Measurements from ENCODE around the gene DACH2. TPM values are rescaled to one million over a fixed set of nuclear protein-coding genes. Genes with fewer than 3 reads are reported as not detected.

The DACH2 gene
- total RNA-seq, 1 donor from 2014 or later = 0.26 TPM

DNA sequence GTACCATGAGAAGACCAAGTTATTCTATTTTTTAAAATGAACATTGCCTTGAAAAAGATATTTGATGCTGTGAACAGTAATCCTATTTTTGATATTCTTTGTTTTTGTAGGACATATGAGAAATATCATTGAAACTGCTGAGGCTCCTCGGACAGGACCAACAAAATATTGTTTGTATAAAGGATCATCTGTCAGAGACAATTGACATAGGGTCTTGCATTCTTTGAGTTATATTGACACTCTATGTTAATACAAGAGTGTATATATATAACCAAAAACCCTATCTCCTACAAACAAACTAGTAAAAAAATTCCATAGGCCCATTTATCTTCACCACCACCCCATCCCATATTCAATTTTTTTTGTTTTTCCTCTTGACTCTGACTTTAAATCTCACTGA, 222.7 kb downstream of the DACH2 start:
- no peak for FAIRE-seq
- no peak for DNase-seq (ENCODE audit: low read depth)
- TF ChIP-seq, protein P1, sequence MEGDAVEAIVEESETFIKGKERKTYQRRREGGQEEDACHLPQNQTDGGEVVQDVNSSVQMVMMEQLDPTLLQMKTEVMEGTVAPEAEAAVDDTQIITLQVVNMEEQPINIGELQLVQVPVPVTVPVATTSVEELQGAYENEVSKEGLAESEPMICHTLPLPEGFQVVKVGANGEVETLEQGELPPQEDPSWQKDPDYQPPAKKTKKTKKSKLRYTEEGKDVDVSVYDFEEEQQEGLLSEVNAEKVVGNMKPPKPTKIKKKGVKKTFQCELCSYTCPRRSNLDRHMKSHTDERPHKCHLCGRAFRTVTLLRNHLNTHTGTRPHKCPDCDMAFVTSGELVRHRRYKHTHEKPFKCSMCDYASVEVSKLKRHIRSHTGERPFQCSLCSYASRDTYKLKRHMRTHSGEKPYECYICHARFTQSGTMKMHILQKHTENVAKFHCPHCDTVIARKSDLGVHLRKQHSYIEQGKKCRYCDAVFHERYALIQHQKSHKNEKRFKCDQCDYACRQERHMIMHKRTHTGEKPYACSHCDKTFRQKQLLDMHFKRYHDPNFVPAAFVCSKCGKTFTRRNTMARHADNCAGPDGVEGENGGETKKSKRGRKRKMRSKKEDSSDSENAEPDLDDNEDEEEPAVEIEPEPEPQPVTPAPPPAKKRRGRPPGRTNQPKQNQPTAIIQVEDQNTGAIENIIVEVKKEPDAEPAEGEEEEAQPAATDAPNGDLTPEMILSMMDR (IDR thresholded peaks at IDR 0.05; ENCODE audit: insufficient read depth, low read length, severe bottlenecking) = no peak
- no peaks in the 10 kb centered on the region for H3K36me3 ChIP-seq (ENCODE audit: control insufficient read depth, insufficient read depth, low read length)
- H3K4me3 ChIP-seq (ENCODE audit: low read depth, low read length) = no peak overlapping the region
- no peaks in the 10 kb centered on the region for H3K27me3 ChIP-seq (ENCODE audit: control insufficient read depth, insufficient read depth, low read length)

DNA sequence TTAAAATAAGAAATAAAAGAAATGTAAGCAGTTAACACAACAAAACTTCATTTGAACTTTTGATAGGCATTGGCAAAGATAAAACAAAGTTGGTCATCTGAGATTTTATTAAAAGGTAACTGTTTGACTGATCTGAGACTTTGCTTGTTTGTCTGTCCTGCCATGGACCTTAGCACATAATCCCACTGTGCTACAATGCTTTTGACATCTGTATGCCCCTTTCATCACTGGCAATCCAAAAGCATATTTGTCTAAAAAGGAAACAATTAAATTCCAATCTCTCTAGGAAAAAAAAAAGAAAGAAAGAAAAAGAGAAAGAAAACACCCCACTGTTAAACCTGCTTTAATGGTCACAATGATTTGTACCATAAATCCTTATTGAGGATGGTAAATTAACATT, 231.0 kb downstream of the DACH2 start:
- no peaks in the 10 kb centered on the region for H3K27me3 ChIP-seq (ENCODE audit: control insufficient read depth, insufficient read depth, low read length)
- H3K36me3 ChIP-seq (ENCODE audit: control insufficient read depth, insufficient read depth, low read length) = no peaks in the 10 kb centered on the region
- FAIRE-seq (no peak), DNase-seq (ENCODE audit: low read depth) (no peak)
- TF ChIP-seq, protein P1 (IDR thresholded peaks at IDR 0.05; ENCODE audit: insufficient read depth, low read length, severe bottlenecking) = no peak
- H3K4me3 ChIP-seq (ENCODE audit: low read depth, low read length) = no peak overlapping the region

DNA sequence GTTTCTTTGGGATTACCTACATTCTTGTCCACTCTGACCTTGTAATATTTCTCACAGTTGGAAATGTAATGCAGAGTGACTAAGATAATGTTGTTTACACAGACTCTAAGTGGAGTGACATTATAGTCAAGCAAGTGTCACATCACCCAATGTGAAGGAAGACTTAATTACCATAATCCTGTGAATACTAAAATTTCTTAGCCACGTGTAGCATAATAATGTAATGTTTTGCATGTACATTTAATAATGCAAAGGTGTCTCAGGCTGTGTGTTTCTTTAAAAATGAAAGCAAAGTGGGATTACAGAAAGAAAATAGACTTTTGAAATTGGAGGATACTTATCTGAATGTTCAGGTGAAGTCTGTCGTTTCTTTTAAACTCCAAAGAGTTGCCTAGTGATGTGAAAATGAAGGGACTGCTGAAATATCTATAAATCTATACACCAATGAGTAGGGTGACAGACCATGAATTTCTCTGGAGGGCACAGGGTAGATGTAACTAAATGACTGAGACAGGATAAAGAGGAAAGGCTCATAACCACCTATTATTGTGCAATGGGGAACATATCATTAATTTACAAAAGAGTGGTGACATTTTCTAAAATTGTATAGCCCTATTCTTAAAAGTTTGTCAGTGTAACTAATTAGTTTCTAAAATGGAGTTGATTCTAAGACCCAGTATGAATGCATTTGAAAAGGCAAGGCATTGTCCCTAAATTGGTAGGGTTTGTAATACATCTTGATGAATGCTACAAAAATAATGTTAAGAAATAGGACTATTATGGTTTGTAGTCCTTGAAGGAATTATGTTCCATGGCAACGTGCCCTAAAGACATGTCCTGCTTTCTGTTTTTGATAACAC, 235.7 kb downstream of the DACH2 start:
- Histone ChIP-seq H3K27me3 (ENCODE audit: control insufficient read depth, insufficient read depth, low read length) (no peaks in the 10 kb centered on the region), H3K4me3 (ENCODE audit: low read depth, low read length) (no peak overlapping the region), H3K36me3 (ENCODE audit: control insufficient read depth, insufficient read depth, low read length) (no peaks in the 10 kb centered on the region)
- no peak for FAIRE-seq
- TF ChIP-seq, protein P1 (IDR thresholded peaks at IDR 0.05; ENCODE audit: insufficient read depth, low read length, severe bottlenecking) = no peak
- no peak for DNase-seq (ENCODE audit: low read depth)

DNA sequence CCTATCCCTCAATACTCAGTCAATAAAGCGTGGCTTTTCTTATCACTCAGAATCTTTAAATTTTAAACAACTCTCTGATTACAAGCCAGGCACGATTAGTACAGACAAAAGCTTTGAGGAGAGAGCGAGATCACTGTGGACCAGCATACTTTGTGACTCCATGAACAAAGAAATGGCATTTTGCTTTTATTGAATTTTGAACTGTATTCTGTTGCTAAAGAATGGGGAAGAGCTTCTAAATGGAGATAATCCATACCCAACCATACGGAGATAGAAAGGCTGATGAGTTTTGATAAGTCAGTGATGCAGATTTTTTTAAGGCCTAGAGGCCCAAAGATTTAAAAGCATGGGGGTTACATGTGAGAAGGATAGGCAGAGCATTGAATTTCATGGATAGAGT, 259.1 kb downstream of the DACH2 start:
- no peaks in the 10 kb centered on the region for H3K36me3 ChIP-seq (ENCODE audit: control insufficient read depth, insufficient read depth, low read length)
- FAIRE-seq (no peak), DNase-seq (ENCODE audit: low read depth) (no peak)

DNA sequence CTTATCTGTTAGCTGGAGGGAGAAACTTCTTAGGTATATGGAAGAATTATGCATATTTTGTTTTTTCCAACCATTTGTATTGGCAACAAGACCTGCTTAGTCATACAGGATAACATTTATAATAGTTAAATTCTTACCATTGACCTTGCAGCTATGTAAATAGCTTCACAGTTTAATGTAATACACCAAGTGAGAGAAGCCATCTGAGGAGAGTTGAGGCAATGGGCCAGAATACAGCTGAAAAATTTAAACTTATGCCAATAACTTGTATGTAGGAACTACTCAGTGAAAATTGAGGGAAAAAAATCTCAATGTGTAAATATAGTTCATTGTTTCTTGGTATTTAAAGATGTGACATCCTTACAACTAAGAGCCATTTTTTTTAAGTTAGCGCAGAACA, 273.5 kb downstream of the DACH2 start:
- H3K4me3 ChIP-seq (ENCODE audit: low read depth, low read length) = no peak overlapping the region
- TF ChIP-seq, protein P1 (IDR thresholded peaks at IDR 0.05; ENCODE audit: insufficient read depth, low read length, severe bottlenecking) = no peak
- no peaks in the 10 kb centered on the region for H3K27me3 ChIP-seq (ENCODE audit: control insufficient read depth, insufficient read depth, low read length)
- FAIRE-seq (no peak), DNase-seq (ENCODE audit: low read depth) (no peak)
- H3K36me3 ChIP-seq (ENCODE audit: control insufficient read depth, insufficient read depth, low read length) = no peaks in the 10 kb centered on the region

More for the DNA sequence above, 259.1 kb downstream of the DACH2 start:
- Histone ChIP-seq H3K4me3 (ENCODE audit: low read depth, low read length) (no peak overlapping the region), H3K27me3 (ENCODE audit: control insufficient read depth, insufficient read depth, low read length) (no peaks in the 10 kb centered on the region)
- TF ChIP-seq, protein P1 (IDR thresholded peaks at IDR 0.05; ENCODE audit: insufficient read depth, low read length, severe bottlenecking) = no peak
